Mesenteric fat pad (tissue), 1 donor: ENCODE data around the gene SRC. TPM values are rescaled to one million over a fixed set of nuclear protein-coding genes. Genes with fewer than 3 reads are reported as not detected.

Experiments used
- DNase-seq: peaks from one replicate; pipeline ENCODE4 v3.0.0-alpha.2; 2020; ENCODE audit warnings: low spot score
- total RNA-seq: library from RNA; stranded (reverse); fragmentation: NEBNext Ultra II Directional; extraction: Animal tissue kit (Norgen Biotek cat#: 25700); gene quantifications from one replicate; pipeline ENCODE4 v1.2.1, GENCODE V29; 2021
- donor health status: DM: yes; HTN: yes; CAD: no.

SRC gene
- total RNA-seq, 1 donor from 2014 or later, result 23.9 TPM

- no peak for DNase-seq
These were observed 76.9 kb downstream of the SRC start for GRCh38 chr20:37422791-37423286.

GRCh38 chr20:37423545-37423944 lies 77.6 kb downstream of the SRC start:
- no peak for DNase-seq

- no peak for DNase-seq
These were observed 78.3 kb downstream of the SRC start for GRCh38 chr20:37424062-37424851.

- no peak for DNase-seq
These were observed 79.2 kb downstream of the SRC start for GRCh38 chr20:37425103-37425625.

- DNase-seq, result no peak
These were observed 80.2 kb downstream of the SRC start for GRCh38 chr20:37426106-37426505.

- no peak for DNase-seq
These were observed 81.0 kb downstream of the SRC start for GRCh38 chr20:37426978-37427377.

- no peak for DNase-seq
These were observed 84.1 kb downstream of the SRC start for GRCh38 chr20:37430044-37430443.

GRCh38 chr20:37430778-37431460 lies 85.0 kb downstream of the SRC start:
- no peak for DNase-seq

GRCh38 chr20:37431786-37432185 lies 85.8 kb downstream of the SRC start:
- DNase-seq, result no peak

GRCh38 chr20:37432606-37433005 lies 86.7 kb downstream of the SRC start:
- no peak for DNase-seq

- DNase-seq, result no peak
These were observed 89.7 kb downstream of the SRC start for GRCh38 chr20:37435607-37436006.

GRCh38 chr20:37436527-37437186 lies 90.7 kb downstream of the SRC start:
- no peak for DNase-seq

GRCh38 chr20:37437676-37438075 lies 91.7 kb downstream of the SRC start:
- DNase-seq, result no peak

- DNase-seq, result no peak
These were observed 92.7 kb downstream of the SRC start for GRCh38 chr20:37438464-37439222.

- DNase-seq, result no peak
These were observed 93.4 kb downstream of the SRC start for GRCh38 chr20:37439223-37439933.

- DNase-seq, result no peak
These were observed 95.1 kb downstream of the SRC start for GRCh38 chr20:37441023-37441422.

- DNase-seq, result no peak
These were observed 96.6 kb downstream of the SRC start for GRCh38 chr20:37442547-37442946.

- peak; percentile 55 for DNase-seq
These were observed 97.0 kb downstream of the SRC start for GRCh38 chr20:37442986-37443385.

GRCh38 chr20:37443596-37443995 lies 97.7 kb downstream of the SRC start:
- peak; percentile 59 for DNase-seq

- peak; percentile 82 for DNase-seq
These were observed 99.1 kb downstream of the SRC start for GRCh38 chr20:37445041-37445440.
